Sigmoid colon (tissue), 7 donors: ENCODE results near the gene GPX3. TPM values are rescaled to one million over a fixed set of nuclear protein-coding genes. Genes with fewer than 3 reads are reported as not detected.

ENCODE experiments used
- DNase-seq: peaks from one replicate; pipeline ENCODE4 v3.0.0-alpha.2; 2019
- H3K27ac ChIP-seq, 4 donors: fragments of 200-600 bp; sonication (generic); one replicate each; pipeline ENCODE4 v1.5.1; 2016 to 2019; ENCODE audit warnings: mild to moderate bottlenecking in 1 of 4
- H3K27me3 ChIP-seq, 3 donors: fragments of 200-600 bp; sonication (generic); one replicate each; pipeline ENCODE4 v1.5.1; 2019; ENCODE audit warnings: mild to moderate bottlenecking in 1 of 3
- H3K36me3 ChIP-seq, 4 donors: fragments of 200-600 bp; sonication (generic); one replicate each; pipeline ENCODE4 v1.5.1; 2016 to 2019
- H3K4me1 ChIP-seq, 4 donors: fragments of 200-600 bp; sonication (generic); one replicate each; pipeline ENCODE4 v1.5.1; 2017 to 2019
- H3K4me3 ChIP-seq, 4 donors: fragments of 200-600 bp; sonication (generic); one replicate each; pipeline ENCODE4 v1.5.1; 2017 to 2019; ENCODE audit warnings: mild to moderate bottlenecking in 2 of 4, moderate library complexity in 1 of 4
- H3K9me3 ChIP-seq, 4 donors: fragments of 200-600 bp in 3 of 4; sonication (generic) in 3 of 4; one replicate each; pipeline versions ENCODE4 v1.5.1 to v1.6.1; 2013 to 2019
- CTCF ChIP-seq, 4 experiments: fragments of 450-650 bp in 3 of 4; fragments of 200-600 bp in 1 of 4; IDR thresholded peaks; one replicate each; pipeline ENCODE4 v1.5.1; 2016 to 2019; ENCODE audit warnings: antibody characterized with exemption in 4 of 4, mild to moderate bottlenecking in 3 of 4, moderate library complexity in 2 of 4
- EP300 ChIP-seq, 4 donors: sonication (generic); formaldehyde crosslinking; IDR thresholded peaks; one replicate each; pipeline ENCODE4 v1.6.1; 2017; ENCODE audit warnings: antibody characterized with exemption in 4 of 4
- POLR2A ChIP-seq, 2 donors: fragments of 450-650 bp; IDR thresholded peaks; one replicate each; pipeline ENCODE4 v1.6.1; 2016; ENCODE audit warnings: antibody characterized with exemption in 2 of 2, mild to moderate bottlenecking in 2 of 2, moderate library complexity in 2 of 2
- POLR2AphosphoS5 ChIP-seq, 4 donors: sonication (generic); formaldehyde crosslinking; IDR thresholded peaks; one replicate each; pipeline ENCODE4 v1.6.1; 2017; ENCODE audit warnings: antibody characterized with exemption in 4 of 4
- WGBS, 2 donors: extraction: QIAGEN DNeasy Blood & Tissue Kit; methylation state at CpG; one replicate each; pipeline ENCODE4 v1.1.7; 2013; 5-methylcytosine and 5-hydroxymethylcytosine counted together
- intact Hi-C: fragments of 100-400 bp; cut with DNase I; formaldehyde crosslinking; loops from one replicate; pipeline ENCODE4 v1.15.1; 2023
- polyA plus RNA-seq, 3 donors: library from polyadenylated mRNA; stranded (reverse); fragments of 200-250 nt; gene quantifications; one replicate each; pipeline ENCODE4 v1.2.3, GENCODE V29; 2013
- total RNA-seq, 4 donors: library from RNA; depleted of rRNA; stranded (reverse); fragments of >200 nt; gene quantifications; one replicate each; pipeline ENCODE4 v1.1.0, GENCODE V29; 2016
- donor health status: healthy with polysubstance abuse.
- donor health status: Bipolar disorder and iron deficiency.
- donor health status: healthy.

GPX3 gene
- total and polyA plus RNA-seq, 7 donors: 85.1 to 2,079 (median 805) TPM

- intact Hi-C loops: no loop called here
- WGBS, 2 donors: 97 to 98% methylated on average over 4 of the region's 4 CpGs
- no peak for TF ChIP-seq POLR2A (IDR thresholded peaks at IDR 0.05)
- TF ChIP-seq CTCF (IDR thresholded peaks at IDR 0.05): no peak
- TF ChIP-seq POLR2AphosphoS5 (IDR thresholded peaks at IDR 0.05): no peak
- TF ChIP-seq EP300 (IDR thresholded peaks at IDR 0.05): no peak
- Histone ChIP-seq H3K27me3 (no peaks in the 10 kb centered on the region), H3K4me1 (peaks cover 0 to 68% (median 53%) of the 10 kb centered on the region in 4 donors), H3K36me3 (no peaks in the 10 kb centered on the region), H3K27ac (no peak overlapping the region), H3K9me3 (no peaks in the 10 kb centered on the region), H3K4me3 (no peak overlapping the region)
- DNase-seq: no peak
Measured at GRCh38 chr5:151071021-151071420, 50.6 kb downstream of the GPX3 start.

GRCh38 chr5:151071848-151072629 is 51.6 kb downstream of the GPX3 start:
- Histone ChIP-seq H3K4me1 (peaks cover 0 to 58% (median 54%) of the 10 kb centered on the region in 4 donors), H3K4me3 (no peak overlapping the region), H3K36me3 (no peaks in the 10 kb centered on the region), H3K9me3 (no peaks in the 10 kb centered on the region), H3K27ac (no peak overlapping the region), H3K27me3 (no peaks in the 10 kb centered on the region)
- intact Hi-C loops: no loop called here
- DNase-seq: no peak
- TF ChIP-seq POLR2A (IDR thresholded peaks at IDR 0.05) (no peak), EP300 (IDR thresholded peaks at IDR 0.05) (no peak), POLR2AphosphoS5 (IDR thresholded peaks at IDR 0.05) (no peak), CTCF (IDR thresholded peaks at IDR 0.05) (no peak)
- WGBS, 2 donors: 91 to 92% methylated on average over 10 of the region's 10 CpGs

- no peaks in the 10 kb centered on the region for H3K36me3 ChIP-seq
- H3K9me3 ChIP-seq: no peaks in the 10 kb centered on the region
- intact Hi-C loops: no loop called here
- H3K27ac ChIP-seq: no peak overlapping the region
- TF ChIP-seq POLR2AphosphoS5 (IDR thresholded peaks at IDR 0.05) (no peak), EP300 (IDR thresholded peaks at IDR 0.05) (no peak), POLR2A (IDR thresholded peaks at IDR 0.05) (no peak), CTCF (IDR thresholded peaks at IDR 0.05) (no peak)
- H3K4me3 ChIP-seq: no peak overlapping the region
- no peaks in the 10 kb centered on the region for H3K27me3 ChIP-seq
- no peak for DNase-seq
- H3K4me1 ChIP-seq: peaks cover 0 to 55% (median 50%) of the 10 kb centered on the region in 4 donors
- WGBS, 2 donors: 64 to 90% methylated on average over 5 of the region's 5 CpGs
Measured at GRCh38 chr5:151072630-151073025, 52.2 kb downstream of the GPX3 start.

- H3K4me3 ChIP-seq: no peak overlapping the region
- intact Hi-C loops: no loop called here
- WGBS, 2 donors: 95 to 98% methylated on average over 2 of the region's 2 CpGs
- no peak for DNase-seq
- no peaks in the 10 kb centered on the region for H3K27me3 ChIP-seq
- H3K4me1 ChIP-seq: peaks cover 0 to 54% (median 43%) of the 10 kb centered on the region in 4 donors
- no peaks in the 10 kb centered on the region for H3K9me3 ChIP-seq
- no peak for TF ChIP-seq EP300 (IDR thresholded peaks at IDR 0.05)
- no peak for TF ChIP-seq POLR2A (IDR thresholded peaks at IDR 0.05)
- TF ChIP-seq POLR2AphosphoS5 (IDR thresholded peaks at IDR 0.05): no peak
- no peak for TF ChIP-seq CTCF (IDR thresholded peaks at IDR 0.05)
- H3K27ac ChIP-seq: no peak overlapping the region
- H3K36me3 ChIP-seq: no peaks in the 10 kb centered on the region
Measured at GRCh38 chr5:151073280-151073679, 52.9 kb downstream of the GPX3 start.
